Epithelial cell of esophagus (primary cell): ENCODE results near the gene LRFN2.

ENCODE experiments used
- DNase-seq: peaks from one replicate; pipeline ENCODE4 v3.0.0; 2010; ENCODE audit warnings: low read depth
- H3K4me3 ChIP-seq: 2 replicates; pipeline ENCODE4 v1.5.1; 2011; ENCODE audit warnings: mild to moderate bottlenecking, low read length, control low read depth
- TF ChIP-seq, protein P1 (sequence below): IDR thresholded peaks from 2 replicates; pipeline ENCODE4 v1.5.1; 2011; ENCODE audit warnings: low read depth, mild to moderate bottlenecking, low read length, control low read depth, inconsistent platforms; ENCODE audit not compliant: insufficient read depth; ENCODE audit errors: missing control alignments

The LRFN2 gene

DNA sequence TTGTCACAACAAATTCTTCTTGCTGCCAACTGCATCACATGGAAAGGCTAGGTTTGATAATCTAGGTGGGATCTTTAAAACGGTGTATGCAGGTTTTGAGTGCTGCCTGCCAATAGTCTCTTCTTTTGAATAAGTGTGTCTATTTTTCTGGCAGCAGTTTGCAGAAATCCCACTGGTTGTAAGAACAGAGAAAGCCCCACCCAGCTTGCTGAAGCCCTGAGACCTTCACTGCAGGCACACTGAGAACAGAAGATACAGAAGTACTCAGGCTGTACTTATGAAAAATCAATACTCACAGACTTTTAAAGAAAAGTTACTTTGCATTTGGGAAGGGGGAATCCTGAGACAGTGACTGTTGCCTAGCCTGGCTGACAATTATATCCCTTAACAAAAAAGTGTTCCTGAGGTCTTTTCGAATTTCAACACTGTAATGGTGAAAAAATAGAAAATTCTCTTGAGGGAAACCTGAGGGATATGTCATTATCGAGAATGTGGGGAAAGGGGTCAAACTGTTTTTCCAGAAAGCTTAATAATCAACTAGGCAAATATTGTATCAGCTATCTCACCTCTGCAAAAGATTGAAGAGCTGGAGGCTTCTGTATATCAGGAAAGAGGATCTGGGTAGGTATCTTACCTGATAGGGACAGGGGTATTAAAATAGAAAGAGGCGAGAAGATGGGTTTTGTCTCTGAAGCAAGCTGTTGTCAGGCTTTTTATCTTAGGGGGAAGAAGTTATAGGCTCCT, 199.9 kb downstream of the LRFN2 start:
- DNase-seq = no peak
- TF ChIP-seq, protein P1, sequence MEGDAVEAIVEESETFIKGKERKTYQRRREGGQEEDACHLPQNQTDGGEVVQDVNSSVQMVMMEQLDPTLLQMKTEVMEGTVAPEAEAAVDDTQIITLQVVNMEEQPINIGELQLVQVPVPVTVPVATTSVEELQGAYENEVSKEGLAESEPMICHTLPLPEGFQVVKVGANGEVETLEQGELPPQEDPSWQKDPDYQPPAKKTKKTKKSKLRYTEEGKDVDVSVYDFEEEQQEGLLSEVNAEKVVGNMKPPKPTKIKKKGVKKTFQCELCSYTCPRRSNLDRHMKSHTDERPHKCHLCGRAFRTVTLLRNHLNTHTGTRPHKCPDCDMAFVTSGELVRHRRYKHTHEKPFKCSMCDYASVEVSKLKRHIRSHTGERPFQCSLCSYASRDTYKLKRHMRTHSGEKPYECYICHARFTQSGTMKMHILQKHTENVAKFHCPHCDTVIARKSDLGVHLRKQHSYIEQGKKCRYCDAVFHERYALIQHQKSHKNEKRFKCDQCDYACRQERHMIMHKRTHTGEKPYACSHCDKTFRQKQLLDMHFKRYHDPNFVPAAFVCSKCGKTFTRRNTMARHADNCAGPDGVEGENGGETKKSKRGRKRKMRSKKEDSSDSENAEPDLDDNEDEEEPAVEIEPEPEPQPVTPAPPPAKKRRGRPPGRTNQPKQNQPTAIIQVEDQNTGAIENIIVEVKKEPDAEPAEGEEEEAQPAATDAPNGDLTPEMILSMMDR = no peak
- no peak overlapping the region for H3K4me3 ChIP-seq

DNA sequence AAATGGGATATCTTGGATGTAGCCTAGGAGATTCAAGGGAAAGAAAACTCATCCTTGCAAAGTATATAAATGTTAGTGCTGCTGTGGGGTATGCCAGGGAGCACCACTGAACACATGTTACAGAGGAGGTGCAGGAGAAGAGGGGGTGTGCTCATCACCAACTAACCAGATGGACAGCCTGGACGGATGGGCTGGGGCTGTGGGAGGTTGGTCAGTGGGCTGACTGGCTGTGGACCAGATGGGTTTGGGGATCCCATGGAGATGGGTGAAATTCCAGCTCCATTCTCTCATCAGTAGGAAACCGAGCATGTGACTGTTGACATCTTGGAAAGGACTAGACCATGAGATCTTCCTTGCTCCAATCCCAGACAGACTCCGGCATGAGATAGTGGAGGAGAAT, 201.0 kb downstream of the LRFN2 start:
- H3K4me3 ChIP-seq = no peak overlapping the region
- TF ChIP-seq, protein P1 = no peak
- DNase-seq = no peak

- DNase-seq = peak; percentile 51
- TF ChIP-seq, protein P1 = no peak
- H3K4me3 ChIP-seq = no peak overlapping the region
Observed at GRCh38 chr6:40383348-40384115, 203.6 kb downstream of the LRFN2 start.

DNA sequence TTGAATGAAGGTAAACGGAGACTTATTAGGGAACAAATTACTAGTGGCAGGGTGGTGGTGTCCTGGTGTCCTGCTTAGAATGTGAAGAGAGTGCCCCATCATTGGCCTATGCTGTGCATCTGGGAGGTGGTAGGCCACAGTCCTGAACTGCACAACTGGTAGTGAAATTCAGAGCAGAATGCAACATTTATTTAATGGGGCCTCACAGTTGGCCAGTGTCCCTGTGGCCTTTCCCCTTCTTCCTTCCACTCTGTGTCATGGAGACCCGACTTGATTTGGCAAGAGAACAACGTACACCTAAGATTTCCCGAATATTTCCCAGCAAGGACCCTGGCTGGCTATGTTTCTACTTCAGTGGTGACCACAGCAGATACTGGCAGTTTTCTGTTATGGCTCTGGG, 206.9 kb downstream of the LRFN2 start:
- no peak for DNase-seq
- TF ChIP-seq, protein P1 = no peak
- no peak overlapping the region for H3K4me3 ChIP-seq

- DNase-seq = no peak
- no peak overlapping the region for H3K4me3 ChIP-seq
- TF ChIP-seq, protein P1 = no peak
Observed at GRCh38 chr6:40379811-40380210, 207.4 kb downstream of the LRFN2 start.

DNA sequence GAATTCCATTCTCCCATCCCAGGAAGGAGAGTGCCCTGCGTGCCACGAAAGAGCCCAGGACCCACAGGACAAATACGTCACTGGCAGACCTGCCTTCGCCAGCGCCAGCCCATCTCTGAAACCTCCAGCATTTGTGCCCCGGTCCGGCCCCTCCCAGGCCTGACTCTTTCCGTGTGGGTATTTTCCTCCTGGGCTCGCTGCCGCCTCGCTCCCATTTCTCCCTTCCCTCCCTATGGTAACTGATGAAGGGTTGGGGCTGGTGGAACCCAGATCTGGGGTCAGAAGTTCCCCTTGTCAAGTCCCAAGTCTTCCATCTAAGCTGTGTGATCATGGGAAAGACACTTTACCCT, 208.5 kb downstream of the LRFN2 start:
- DNase-seq = no peak
- TF ChIP-seq, protein P1 = no peak
- no peak overlapping the region for H3K4me3 ChIP-seq
